Measurements from ENCODE around the gene DUSP28. TPM values are rescaled to one million over a fixed set of nuclear protein-coding genes. Genes with fewer than 3 reads are reported as not detected.

DUSP28 gene
- total and polyA plus RNA-seq, 2 of the 13 experiments (the other 11 are each of a cell fraction or from before 2014, with no cell fraction given) = 5.2 to 8.6 TPM

DNA sequence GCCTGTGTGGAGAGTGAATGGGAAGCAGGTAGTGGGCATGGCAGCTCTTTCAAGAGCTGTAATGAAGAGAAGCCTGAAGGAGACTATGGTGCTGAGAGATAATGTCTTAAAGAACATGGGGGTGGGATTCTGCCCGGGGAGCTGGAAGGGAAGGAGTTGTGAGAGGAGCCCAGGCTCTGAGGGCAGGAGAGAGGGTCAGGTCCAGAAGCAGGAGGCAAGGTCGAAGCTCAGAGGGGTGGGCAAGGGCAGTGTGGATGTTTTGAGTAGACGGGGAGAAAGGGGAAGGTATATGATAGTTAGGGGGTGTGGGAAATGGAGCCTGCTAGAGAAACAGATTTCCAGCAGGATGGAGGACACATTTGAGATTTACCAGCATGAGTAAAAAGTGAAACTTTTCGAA is 28.5 kb downstream of the DUSP28 start (continued):
- TF ChIP-seq MLXIP (CRISPR knock-in tag; IDR thresholded peaks at IDR 0.05; ENCODE audit: borderline replicate concordance) (no peak), MEF2D (CRISPR knock-in tag; IDR thresholded peaks at IDR 0.05) (no peak), ZNF775 (CRISPR knock-in tag; IDR thresholded peaks at IDR 0.05; ENCODE audit: borderline replicate concordance) (no peak), POLR2A (IDR thresholded peaks at IDR 0.05; ENCODE audit: insufficient read depth in 1 of 2, low read depth in 2 of 2, low read length in 2 of 2) (no peak), ZNF747 (CRISPR knock-in tag; IDR thresholded peaks at IDR 0.05; ENCODE audit: borderline replicate concordance) (no peak), KLF9 (CRISPR knock-in tag; IDR thresholded peaks at IDR 0.05; ENCODE audit: low read depth) (no peak), ZNF501 (CRISPR knock-in tag; IDR thresholded peaks at IDR 0.05) (no peak), ZNF629 (CRISPR knock-in tag; conservative IDR thresholded peaks at IDR 0.05) (no peak), PCBP1 (IDR thresholded peaks at IDR 0.05; ENCODE audit: borderline replicate concordance, low read depth, low read length) (no peak), ZFP41 (CRISPR knock-in tag; IDR thresholded peaks at IDR 0.05; ENCODE audit: borderline replicate concordance) (no peak), AGO2 (optimal IDR thresholded peaks at IDR 0.05; ENCODE audit: low read depth, low read length) (no peak), ZSCAN22 (CRISPR knock-in tag; IDR thresholded peaks at IDR 0.05) (no peak)
- TF ChIP-seq, protein P1, sequence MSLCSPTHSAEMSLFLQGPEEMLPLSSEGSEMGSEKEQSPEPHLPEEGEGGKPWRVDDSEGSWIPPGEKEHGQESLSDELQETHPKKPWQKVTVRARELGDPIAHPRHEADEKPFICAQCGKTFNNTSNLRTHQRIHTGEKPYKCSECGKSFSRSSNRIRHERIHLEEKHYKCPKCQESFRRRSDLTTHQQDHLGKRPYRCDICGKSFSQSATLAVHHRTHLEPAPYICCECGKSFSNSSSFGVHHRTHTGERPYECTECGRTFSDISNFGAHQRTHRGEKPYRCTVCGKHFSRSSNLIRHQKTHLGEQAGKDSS (CRISPR knock-in tag; IDR thresholded peaks at IDR 0.05; ENCODE audit: borderline replicate concordance, low read depth) = no peak
- TF ChIP-seq, protein P2, sequence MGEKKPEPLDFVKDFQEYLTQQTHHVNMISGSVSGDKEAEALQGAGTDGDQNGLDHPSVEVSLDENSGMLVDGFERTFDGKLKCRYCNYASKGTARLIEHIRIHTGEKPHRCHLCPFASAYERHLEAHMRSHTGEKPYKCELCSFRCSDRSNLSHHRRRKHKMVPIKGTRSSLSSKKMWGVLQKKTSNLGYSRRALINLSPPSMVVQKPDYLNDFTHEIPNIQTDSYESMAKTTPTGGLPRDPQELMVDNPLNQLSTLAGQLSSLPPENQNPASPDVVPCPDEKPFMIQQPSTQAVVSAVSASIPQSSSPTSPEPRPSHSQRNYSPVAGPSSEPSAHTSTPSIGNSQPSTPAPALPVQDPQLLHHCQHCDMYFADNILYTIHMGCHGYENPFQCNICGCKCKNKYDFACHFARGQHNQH (CRISPR knock-in tag; IDR thresholded peaks at IDR 0.05) = no peak
